A549 treated with Hydrocortisone at 1 μM for 4 hours (cell line): Measurements from ENCODE around the gene BNIP3. TPM values are rescaled to one million over a fixed set of nuclear protein-coding genes. Genes with fewer than 3 reads are reported as not detected.

ENCODE experiments used
- total RNA-seq: library from RNA; stranded (reverse); fragments of 200-300 nt; extraction: Qiagen RNA extraction; gene quantifications from 5 replicates; pipeline ENCODE4 v1.2.3, GENCODE V29; 2022

BNIP3 gene, protein sequence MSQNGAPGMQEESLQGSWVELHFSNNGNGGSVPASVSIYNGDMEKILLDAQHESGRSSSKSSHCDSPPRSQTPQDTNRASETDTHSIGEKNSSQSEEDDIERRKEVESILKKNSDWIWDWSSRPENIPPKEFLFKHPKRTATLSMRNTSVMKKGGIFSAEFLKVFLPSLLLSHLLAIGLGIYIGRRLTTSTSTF
- 43.7 to 47.1 TPM (median 44.9 TPM) in 5 replicates for total RNA-seq

DNA sequence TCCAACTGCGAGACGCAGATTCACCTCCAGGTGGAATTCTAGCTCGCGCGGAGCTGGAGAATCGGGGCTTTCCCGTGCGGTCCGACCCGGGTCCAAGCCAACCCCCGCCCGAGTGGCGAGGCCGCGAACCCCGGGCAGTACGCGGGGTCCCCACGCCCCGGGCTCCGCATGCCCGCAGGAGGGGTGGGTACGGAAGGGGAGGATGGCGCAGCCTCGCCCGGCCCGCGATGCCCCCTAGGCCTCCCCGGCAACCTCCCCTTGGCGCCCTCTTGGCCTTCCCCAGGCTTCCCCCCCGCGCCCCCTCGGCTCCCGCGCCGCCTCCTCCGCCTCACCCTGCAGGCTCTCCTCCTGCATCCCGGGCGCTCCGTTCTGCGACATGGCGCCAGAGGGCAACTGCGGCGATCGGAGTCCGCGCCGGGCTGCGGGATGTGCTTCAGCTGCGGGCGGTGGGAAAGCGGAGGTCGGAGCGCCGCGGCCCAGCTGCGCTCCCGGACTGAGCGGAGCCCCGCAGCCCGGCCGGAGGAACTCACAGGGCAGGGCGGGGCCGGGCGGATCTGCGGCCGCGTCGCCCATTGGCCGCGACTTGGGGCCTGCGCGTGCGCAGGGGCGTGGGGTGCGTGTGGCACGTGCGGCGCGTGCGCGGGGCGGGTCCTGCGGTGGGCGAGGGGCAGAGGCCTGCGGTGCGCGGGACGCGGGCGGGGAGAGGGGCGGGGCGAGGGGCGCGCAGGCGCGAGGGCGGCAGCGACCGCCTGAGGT is at the start of gene BNIP3:
BNIP3 (minus strand) TSS at position 495 of the 756 bp plus-strand sequence; CDS start at position 378, 117 bp downstream.

Other genes with a start within 250 kb of the BNIP3 start
- 20.7 to 27.4 TPM (median 27.0 TPM) in 5 replicates for gene PPP2R2D, start 80.9 kb downstream of the BNIP3 start, total RNA-seq
- 0.98 to 1.2 TPM (median 1.1 TPM) in 5 replicates for gene JAKMIP3, start 84.0 kb upstream of the BNIP3 start, total RNA-seq
- gene DPYSL4, start 205.0 kb upstream of the BNIP3 start, total RNA-seq: 16.8 to 20.1 TPM (median 19.7 TPM) in 5 replicates